ENCODE measurements around the gene NCAPG.

Gene NCAPG

GRCh38 chr4:17810260-17811077 lies at the start of gene NCAPG, which contains the start of gene DCAF16:
TSS of gene NCAPG (plus strand) at chr4:17810979. CDS start at chr4:17811078, 99 bp downstream.
TSS of gene DCAF16 (minus strand) at chr4:17810757. CDS start at chr4:17804141, 6,616 bp downstream.
- peak; percentile 100 for DNase-seq

- no peak for DNase-seq
These were observed 49.7 kb upstream of the NCAPG start for GRCh38 chr4:17761062-17761461.

GRCh38 chr4:17762726-17763125 lies 48.1 kb upstream of the NCAPG start:
- DNase-seq: no peak

GRCh38 chr4:17763416-17763815 lies 47.4 kb upstream of the NCAPG start:
- DNase-seq: no peak

- DNase-seq: no peak
These were observed 46.8 kb upstream of the NCAPG start for GRCh38 chr4:17763931-17764330.

- no peak for DNase-seq
These were observed 45.1 kb upstream of the NCAPG start for GRCh38 chr4:17765514-17766286.

- no peak for DNase-seq
These were observed 43.8 kb upstream of the NCAPG start for GRCh38 chr4:17766826-17767458.

GRCh38 chr4:17769406-17770174 lies 41.2 kb upstream of the NCAPG start:
- DNase-seq: no peak

- DNase-seq: no peak
These were observed 39.9 kb upstream of the NCAPG start for GRCh38 chr4:17770845-17771244.

GRCh38 chr4:17771284-17771908 lies 39.4 kb upstream of the NCAPG start:
- no peak for DNase-seq

GRCh38 chr4:17773135-17773698 lies 37.6 kb upstream of the NCAPG start:
- no peak for DNase-seq

- no peak for DNase-seq
These were observed 32.3 kb upstream of the NCAPG start for GRCh38 chr4:17778431-17778830.

- DNase-seq: no peak
These were observed 30.1 kb upstream of the NCAPG start for GRCh38 chr4:17780501-17781299.

GRCh38 chr4:17781300-17782287 lies 29.2 kb upstream of the NCAPG start, which contains the start of gene FAM184B:
TSS of gene FAM184B (minus strand) at chr4:17781621. CDS start at chr4:17781299, 322 bp downstream.
- DNase-seq: no peak

GRCh38 chr4:17785858-17786257 lies 24.9 kb upstream of the NCAPG start:
- DNase-seq: no peak

- DNase-seq: no peak
These were observed 24.2 kb upstream of the NCAPG start for GRCh38 chr4:17786567-17786966.

GRCh38 chr4:17787315-17787714 lies 23.5 kb upstream of the NCAPG start:
- no peak for DNase-seq

- DNase-seq: no peak
These were observed 21.8 kb upstream of the NCAPG start for GRCh38 chr4:17788956-17789355.

GRCh38 chr4:17794730-17795129 lies 16.0 kb upstream of the NCAPG start:
- DNase-seq: no peak

- no peak for DNase-seq
These were observed 13.0 kb upstream of the NCAPG start for GRCh38 chr4:17797808-17798207.
